Neutrophil (primary cell): ENCODE results near the gene METTL6.

Experiments used
- H3K27ac ChIP-seq: fragments of 200-600 bp; sonication (generic); 2 replicates; pipeline ENCODE4 v1.5.1; 2016; ENCODE audit warnings: mild to moderate bottlenecking, moderate library complexity
- H3K27me3 ChIP-seq: fragments of 200-600 bp; sonication (generic); 2 replicates; pipeline ENCODE4 v1.6.0; 2016; ENCODE audit warnings: mild to moderate bottlenecking
- H3K36me3 ChIP-seq: fragments of 200-600 bp; sonication (generic); 2 replicates; pipeline ENCODE4 v1.5.1; 2017
- H3K4me1 ChIP-seq, 2 experiments: fragments of 200-600 bp in 1 of 2; sonication (generic) in 1 of 2; 1 replicate in 1 of 2; 2 replicates in 1 of 2; pipeline versions ENCODE4 v1.5.1 to v1.6.1; 2013 to 2016; ENCODE audit warnings: low read depth in 1 of 2, low read length in 1 of 2, mild to moderate bottlenecking in 1 of 2, moderate library complexity in 1 of 2; ENCODE audit not compliant: control insufficient read depth in 1 of 2, insufficient read depth in 1 of 2
- H3K4me3 ChIP-seq, 2 experiments: fragments of 200-600 bp in 1 of 2; sonication (generic) in 1 of 2; 1 replicate in 1 of 2; 2 replicates in 1 of 2; pipeline ENCODE4 v1.5.1; 2013 to 2016; ENCODE audit warnings: low read depth in 1 of 2, low read length in 1 of 2, mild to moderate bottlenecking in 1 of 2, moderate library complexity in 1 of 2
- H3K9me3 ChIP-seq: fragments of 200-600 bp; sonication (generic); 2 replicates; pipeline ENCODE4 v1.5.1; 2016
- CTCF ChIP-seq: fragments of 200-600 bp; sonication (generic); IDR thresholded peaks from 2 replicates; pipeline ENCODE4 v1.5.1; 2016; ENCODE audit warnings: antibody characterized with exemption

Gene METTL6

GRCh38 chr3:15430624-15431023 lies 3.3 kb upstream of the METTL6 start:
- no peak overlapping the region for H3K4me3 ChIP-seq
- no peaks in the 10 kb centered on the region for H3K27me3 ChIP-seq
- TF ChIP-seq CTCF: no peak
- H3K9me3 ChIP-seq: no peaks in the 10 kb centered on the region
- H3K36me3 ChIP-seq: peaks cover 53% of the 10 kb centered on the region
- peaks cover 18 to 25% of the 10 kb centered on the region in 2 experiments for H3K4me1 ChIP-seq
- no peak overlapping the region for H3K27ac ChIP-seq

GRCh38 chr3:15429080-15429479 lies 1.7 kb upstream of the METTL6 start:
- Histone ChIP-seq H3K27ac (peak overlapping the region; percentile 88), H3K36me3 (peaks cover 46% of the 10 kb centered on the region), H3K4me1 (peaks cover 18 to 25% of the 10 kb centered on the region in 2 experiments), H3K9me3 (no peaks in the 10 kb centered on the region), H3K27me3 (no peaks in the 10 kb centered on the region), H3K4me3 (peak overlapping the region in 1 of 2 experiments; percentile 98)
- no peak for TF ChIP-seq CTCF

- H3K36me3 ChIP-seq: peaks cover 46% of the 10 kb centered on the region
- H3K4me3 ChIP-seq: peak overlapping the region; percentile 95 to 98
- no peak for TF ChIP-seq CTCF
Observed at GRCh38 chr3:15428539-15428938, 1.2 kb upstream of the METTL6 start.

GRCh38 chr3:15427981-15428380 lies 637 bp upstream of the METTL6 start:
- peaks cover 18 to 25% of the 10 kb centered on the region in 2 experiments for H3K4me1 ChIP-seq
- H3K36me3 ChIP-seq: peaks cover 46% of the 10 kb centered on the region

More at GRCh38 chr3:15428539-15428938, 1.2 kb upstream of the METTL6 start:
- Histone ChIP-seq H3K4me1 (peaks cover 18 to 25% of the 10 kb centered on the region in 2 experiments), H3K9me3 (no peaks in the 10 kb centered on the region), H3K27me3 (no peaks in the 10 kb centered on the region), H3K27ac (peak overlapping the region; percentile 88)

GRCh38 chr3:15426579-15427118 lies 695 bp downstream of the METTL6 start:
- Histone ChIP-seq H3K4me1 (peaks cover 18 to 25% of the 10 kb centered on the region in 2 experiments), H3K9me3 (no peaks in the 10 kb centered on the region), H3K27ac (peak overlapping the region; percentile 88), H3K4me3 (peak overlapping the region; percentile 95 to 98), H3K36me3 (peaks cover 44% of the 10 kb centered on the region), H3K27me3 (no peaks in the 10 kb centered on the region)
- no peak for TF ChIP-seq CTCF

More at GRCh38 chr3:15427981-15428380, 637 bp upstream of the METTL6 start:
- Histone ChIP-seq H3K27ac (peak overlapping the region; percentile 88), H3K4me3 (peak overlapping the region; percentile 95 to 98), H3K27me3 (no peaks in the 10 kb centered on the region), H3K9me3 (no peaks in the 10 kb centered on the region)
- TF ChIP-seq CTCF: no peak
